K562 (cell line): ENCODE data around the gene ALDH1A2.

Experiments
- CHD7 ChIP-seq: fragments of 200-600 bp; sonication (generic); IDR thresholded peaks from one replicate; pipeline ENCODE4 v1.6.1; 2012; ENCODE audit warnings: mild to moderate bottlenecking, low read depth, low read length, inconsistent platforms
- CTCF ChIP-seq, 3 experiments: IDR thresholded peaks in 2 of 3; conservative IDR thresholded peaks in 1 of 3; 2 replicates each; pipeline ENCODE4 v1.5.1; 2011 to 2012; ENCODE audit warnings: low read length in 3 of 3, mild to moderate bottlenecking in 3 of 3, control low read depth in 2 of 3, improper control_type of control experiment in 1 of 3, inconsistent platforms in 1 of 3, low read depth in 1 of 3, mixed read lengths in 1 of 3, moderate library complexity in 1 of 3; ENCODE audit not compliant: insufficient read depth in 2 of 3
- E2F3 ChIP-seq: fragments of 250-450 bp; sonication (Bioruptor Pico); IDR thresholded peaks from 2 replicates; pipeline ENCODE4 v1.4.0; 2020; ENCODE audit warnings: mild to moderate bottlenecking
- E2F4 ChIP-seq: sonication (generic); formaldehyde crosslinking; IDR thresholded peaks from 2 replicates; pipeline ENCODE4 v1.8.0; 2022; ENCODE audit warnings: mild to moderate bottlenecking, low read depth, missing genetic modification reagents
- ELK1 ChIP-seq: sonication (generic); formaldehyde crosslinking; IDR thresholded peaks from 2 replicates; pipeline ENCODE4 v1.8.1; 2022; ENCODE audit warnings: missing genetic modification reagents
- HDAC3 ChIP-seq: fragments of 450-650 bp; IDR thresholded peaks from 2 replicates; pipeline ENCODE4 v1.6.1; 2018; ENCODE audit warnings: borderline replicate concordance, mild to moderate bottlenecking, moderate library complexity; ENCODE audit not compliant: partially characterized antibody
- KLF13 ChIP-seq: fragments of 450-650 bp; IDR thresholded peaks from 2 replicates; pipeline ENCODE4 v1.6.1; 2016; ENCODE audit warnings: missing genetic modification characterization, low read depth, mild to moderate bottlenecking, missing compliant biosample characterization, moderate library complexity, borderline replicate concordance
- MCM2 ChIP-seq: fragments of 450-650 bp; IDR thresholded peaks from 2 replicates; pipeline ENCODE4 v1.6.1; 2017; ENCODE audit warnings: low read depth, mild to moderate bottlenecking
- RBM39 ChIP-seq: fragments of 200-400 bp; formaldehyde crosslinking; optimal IDR thresholded peaks from 2 replicates; pipeline ENCODE3; 2018; ENCODE audit warnings: low read depth, low read length
- STAT5B ChIP-seq: fragments of 250-450 bp; sonication (Bioruptor Pico); IDR thresholded peaks from 2 replicates; pipeline ENCODE4 v1.8.0; 2021; ENCODE audit warnings: mild to moderate bottlenecking, inconsistent platforms
- ZNF12 ChIP-seq: sonication (generic); formaldehyde crosslinking; IDR thresholded peaks from 2 replicates; pipeline ENCODE4 v1.4.0; 2020; ENCODE audit warnings: mild to moderate bottlenecking, missing genetic modification reagents
- ZNF282 ChIP-seq: sonication (generic); formaldehyde crosslinking; IDR thresholded peaks from 2 replicates; pipeline ENCODE4 v1.8.1; 2023; ENCODE audit warnings: missing genetic modification reagents

- TF ChIP-seq KLF13 (tag) (no peak), CTCF (IDR thresholded peaks at IDR 0.05 in 2 of 3, conservative IDR thresholded peaks at IDR 0.05 in 1 of 3; ENCODE audit: insufficient read depth in 2 of 3, low read depth in 1 of 3, low read length in 3 of 3) (no peak), ZNF282 (CRISPR knock-in tag) (no peak), E2F3 (CRISPR knock-in tag) (no peak), STAT5B (CRISPR knock-in tag) (no peak), HDAC3 (no peak), E2F4 (CRISPR knock-in tag) (no peak), ELK1 (CRISPR knock-in tag) (no peak), ZNF12 (CRISPR knock-in tag) (no peak), RBM39 (no peak), MCM2 (no peak), CHD7 (no peak)
These were observed 144.1 kb downstream of the ALDH1A2 start for GRCh38 chr15:57921371-57921770.
